ENCODE data around the gene BARX2.

Gene BARX2

GRCh38 chr11:129458278-129458677 lies 82.6 kb downstream of the BARX2 start:
- no peak for DNase-seq (ENCODE audit: low read depth)
- H3K4me3 ChIP-seq (ENCODE audit: low read depth, low read length), result no peak overlapping the region

- DNase-seq (ENCODE audit: low read depth), result no peak
- no peak overlapping the region for H3K4me3 ChIP-seq (ENCODE audit: low read depth, low read length)
These were observed 83.3 kb downstream of the BARX2 start for GRCh38 chr11:129458756-129459535.

GRCh38 chr11:129460714-129461113 lies 85.1 kb downstream of the BARX2 start:
- no peak overlapping the region for H3K4me3 ChIP-seq (ENCODE audit: low read depth, low read length)
- DNase-seq (ENCODE audit: low read depth), result no peak

GRCh38 chr11:129484068-129484467 lies 108.4 kb downstream of the BARX2 start:
- H3K4me3 ChIP-seq (ENCODE audit: low read depth, low read length), result no peak overlapping the region
- DNase-seq (ENCODE audit: low read depth), result no peak

GRCh38 chr11:129489249-129489648 lies 113.6 kb downstream of the BARX2 start:
- DNase-seq (ENCODE audit: low read depth), result no peak
- H3K4me3 ChIP-seq (ENCODE audit: low read depth, low read length), result no peak overlapping the region

- no peak overlapping the region for H3K4me3 ChIP-seq (ENCODE audit: low read depth, low read length)
- DNase-seq (ENCODE audit: low read depth), result no peak
These were observed 114.4 kb downstream of the BARX2 start for GRCh38 chr11:129490004-129490403.

GRCh38 chr11:129493746-129494145 lies 118.1 kb downstream of the BARX2 start:
- DNase-seq (ENCODE audit: low read depth), result no peak
- H3K4me3 ChIP-seq (ENCODE audit: low read depth, low read length), result no peak overlapping the region

Measured in skeletal muscle cell (primary cell).